GM12801 (cell line): ENCODE results near the gene TCF20.

Experiments used
- CTCF ChIP-seq: IDR thresholded peaks from one replicate; pipeline ENCODE4 v1.5.1; 2011; ENCODE audit warnings: control low read depth; ENCODE audit not compliant: insufficient read length; ENCODE audit errors: extremely low read depth

The TCF20 gene

GRCh38 chr22:42283278-42284201, 13.1 kb upstream of the TCF20 start:
- TF ChIP-seq CTCF: no peak

- TF ChIP-seq CTCF: no peak
Measured at GRCh38 chr22:42282943-42283277, 12.5 kb upstream of the TCF20 start.

- TF ChIP-seq CTCF: no peak
Measured at GRCh38 chr22:42282252-42282942, 11.9 kb upstream of the TCF20 start.

- no peak for TF ChIP-seq CTCF
Measured at GRCh38 chr22:42281706-42282251, 11.3 kb upstream of the TCF20 start.

- TF ChIP-seq CTCF: no peak
Measured at GRCh38 chr22:42281284-42281683, 10.8 kb upstream of the TCF20 start.

GRCh38 chr22:42280836-42281235, 10.4 kb upstream of the TCF20 start:
- no peak for TF ChIP-seq CTCF

- no peak for TF ChIP-seq CTCF
Measured at GRCh38 chr22:42280140-42280539, 9.7 kb upstream of the TCF20 start.
